AML-193 (cell line): ENCODE data around the gene CNPY2.
A peak's percentile ranks its signal among the peaks of the same experiment; 100 is the strongest.
"Not testable (repeated sequence)": the region's sequence is repeated elsewhere in the genome, so short reads cannot be mapped to it uniquely, and the experiment has no call there.

ENCODE experiments used
- DNase-seq, 2 experiments: peaks; one replicate each; lab custom pipeline; 2025; lab: John Stamatoyannopoulos, UW

The CNPY2 gene

DNA sequence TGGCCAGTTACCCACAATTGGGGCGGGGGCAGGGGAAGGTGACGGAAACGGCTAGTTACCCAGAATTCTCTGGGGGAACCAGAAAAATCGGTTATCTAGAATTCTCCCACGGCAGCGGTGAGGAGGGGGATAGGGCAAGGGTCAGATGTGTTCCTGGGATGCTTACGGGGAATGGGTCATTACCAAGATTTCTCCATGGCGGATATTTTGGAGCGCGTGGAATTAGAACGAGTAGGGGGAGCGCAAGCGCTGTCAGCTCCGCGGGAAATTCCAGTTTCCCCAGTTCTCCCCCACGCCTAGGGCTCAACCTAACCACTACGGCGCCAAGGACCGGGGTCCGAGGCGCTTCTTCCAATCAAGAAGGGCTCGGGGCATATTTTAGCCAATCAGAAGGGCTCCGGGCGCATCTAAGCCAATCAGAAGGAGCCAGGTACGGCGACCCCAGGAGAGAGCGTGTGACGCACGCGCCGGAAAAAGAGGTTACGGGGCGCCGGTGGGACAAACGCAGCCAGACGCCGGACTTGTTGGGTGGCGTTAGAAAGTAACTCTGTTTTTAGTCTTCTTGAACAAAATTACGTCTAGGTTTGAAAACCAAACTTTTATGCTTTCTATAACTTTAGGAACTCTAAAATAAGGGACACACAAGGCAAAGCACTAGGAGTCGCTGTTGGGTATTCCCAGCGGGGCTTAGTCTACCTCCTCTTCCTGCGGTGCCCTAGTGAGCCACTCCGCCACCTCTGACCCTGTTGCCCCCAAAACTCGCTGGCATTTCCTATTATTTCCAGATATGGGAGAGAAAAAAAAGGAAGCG lies 18.1 kb upstream of the CNPY2 start, which contains the start of gene PAN2:
Gene PAN2 (minus strand): TSS at position 322 of the 811 bp plus-strand sequence. CDS start 906 bp downstream, outside the sequence.
- peak; percentile 92 to 93 for DNase-seq

- peak in 1 of 2 experiments; percentile 65 for DNase-seq
These were observed 17.4 kb upstream of the CNPY2 start for GRCh38 chr12:56333197-56333678.

DNA sequence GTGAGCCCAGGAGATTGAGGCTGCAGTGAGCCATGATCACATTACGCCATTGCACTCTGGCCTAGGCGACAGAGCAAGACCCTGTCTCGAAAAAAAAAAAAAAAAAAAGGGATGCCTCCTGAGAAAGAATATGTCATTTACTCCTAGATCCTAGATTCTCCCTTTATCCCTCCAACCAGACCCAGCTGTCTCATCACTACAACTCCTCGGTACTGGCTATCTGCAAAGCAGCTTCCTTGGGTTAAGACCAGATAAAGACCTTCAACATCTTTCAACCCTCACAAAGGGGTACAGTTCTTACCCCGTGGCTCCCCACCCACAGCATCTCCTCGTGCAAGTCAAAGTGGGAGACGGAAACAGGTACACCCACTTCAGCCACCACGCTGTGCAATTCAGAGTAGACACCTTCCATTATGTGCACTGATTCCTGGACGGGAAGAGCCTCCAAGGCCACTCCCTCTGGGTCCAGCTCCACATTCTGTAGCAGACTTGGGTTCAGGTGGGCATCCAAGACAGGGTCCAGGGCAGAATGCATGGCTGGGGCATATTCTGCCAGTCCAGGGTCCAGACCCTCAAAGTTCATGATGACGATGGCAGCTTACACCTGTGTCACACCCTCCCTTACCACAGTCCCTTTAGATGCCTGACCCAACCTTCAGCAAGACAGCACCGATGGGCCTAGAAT lies 16.9 kb upstream of the CNPY2 start:
- no peak for DNase-seq

DNA sequence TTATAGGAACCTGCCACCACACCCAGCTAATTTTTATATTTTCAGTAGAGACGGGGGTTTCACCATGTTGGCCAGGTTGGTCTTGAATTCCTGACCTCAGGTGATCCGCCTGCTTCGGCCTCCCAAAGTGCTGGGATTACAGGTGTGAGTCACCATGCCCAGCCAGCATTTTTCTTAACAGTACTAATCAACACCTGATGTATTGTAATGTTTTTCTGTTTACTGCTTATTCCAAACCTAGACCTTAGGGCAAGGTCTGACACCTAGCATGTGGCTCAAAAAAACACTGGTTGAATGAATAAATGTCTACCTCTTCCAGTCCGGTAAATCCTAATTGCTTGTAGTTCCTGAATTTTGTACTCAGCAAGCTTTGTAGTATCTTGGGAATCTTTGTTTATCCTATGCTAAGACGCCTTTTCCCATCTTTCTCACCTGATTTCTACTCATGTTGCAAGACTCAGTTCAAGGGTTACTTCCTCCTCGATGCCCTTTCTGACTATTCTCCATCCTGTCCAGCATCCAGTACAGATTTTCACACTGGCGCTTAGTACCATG lies 15.2 kb upstream of the CNPY2 start:
- no peak for DNase-seq

GRCh38 chr12:56326533-56326932 lies 10.7 kb upstream of the CNPY2 start:
- DNase-seq, result no peak

DNA sequence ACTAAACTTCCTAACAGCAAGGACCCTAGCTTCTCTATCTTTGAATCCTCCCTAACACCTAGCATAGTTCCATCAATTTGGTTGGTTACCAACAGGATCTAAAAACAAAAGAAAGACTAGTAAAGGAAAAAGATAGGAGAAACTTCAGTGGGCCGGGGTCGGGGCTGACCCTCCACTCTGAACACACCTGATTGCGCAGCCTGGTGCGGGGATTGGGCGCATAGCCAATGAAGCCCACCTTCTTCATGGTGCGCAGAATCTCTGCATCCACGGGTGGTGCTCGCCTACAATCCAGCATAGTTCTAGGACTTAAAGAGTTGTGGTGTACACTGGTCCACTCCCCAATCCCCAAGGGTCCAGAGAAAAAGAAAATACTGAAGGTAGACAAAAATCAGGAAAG lies 10.3 kb upstream of the CNPY2 start:
- no peak for DNase-seq

GRCh38 chr12:56324206-56324605 lies 8.4 kb upstream of the CNPY2 start:
- no peak for DNase-seq

DNA sequence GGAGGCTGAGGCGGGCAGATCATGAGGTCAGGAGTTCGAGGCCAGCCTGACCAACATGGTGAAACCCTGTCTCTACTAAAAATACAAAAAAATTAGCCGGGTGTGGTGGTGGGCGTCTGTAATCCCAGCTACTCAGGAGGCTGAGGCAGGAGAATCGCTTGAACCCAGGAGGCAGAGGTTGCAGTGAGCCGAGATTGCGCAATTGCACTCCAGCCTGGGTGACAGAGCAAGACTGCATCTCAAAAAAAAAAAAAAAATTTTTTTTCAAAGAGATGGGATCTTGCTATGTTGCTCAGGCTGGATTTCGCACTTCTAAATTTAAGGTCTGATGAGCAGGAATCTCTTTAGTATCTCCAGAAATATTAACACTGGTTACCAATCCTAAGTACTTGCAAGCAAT lies 5.8 kb upstream of the CNPY2 start:
- not testable (repeated sequence) for DNase-seq

GRCh38 chr12:56321027-56321426 lies 5.2 kb upstream of the CNPY2 start:
- DNase-seq, result no peak

- no peak for DNase-seq
These were observed 1.9 kb upstream of the CNPY2 start for GRCh38 chr12:56317675-56318074.

DNA sequence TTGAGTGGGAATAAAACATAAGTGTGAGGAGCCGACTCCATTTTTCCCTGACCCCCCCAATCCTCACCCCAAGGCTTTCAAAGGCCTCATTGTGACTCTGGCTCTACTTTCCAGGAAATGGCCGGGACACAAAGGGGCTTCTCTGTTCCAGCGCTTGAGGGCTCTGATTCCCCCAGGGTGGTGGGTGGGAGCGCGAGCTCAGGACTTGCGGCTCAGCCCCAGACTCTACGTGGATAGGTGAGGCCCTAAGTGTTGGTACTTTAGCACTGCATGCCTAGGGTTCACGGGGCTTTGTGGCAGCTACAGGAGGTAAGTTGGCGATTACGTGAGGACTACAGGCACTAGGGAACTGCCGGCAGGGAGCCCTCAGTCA lies 553 bp downstream of the CNPY2 start:
- no peak for DNase-seq

GRCh38 chr12:56311003-56311402 lies 4.8 kb downstream of the CNPY2 start:
- DNase-seq, result no peak

DNA sequence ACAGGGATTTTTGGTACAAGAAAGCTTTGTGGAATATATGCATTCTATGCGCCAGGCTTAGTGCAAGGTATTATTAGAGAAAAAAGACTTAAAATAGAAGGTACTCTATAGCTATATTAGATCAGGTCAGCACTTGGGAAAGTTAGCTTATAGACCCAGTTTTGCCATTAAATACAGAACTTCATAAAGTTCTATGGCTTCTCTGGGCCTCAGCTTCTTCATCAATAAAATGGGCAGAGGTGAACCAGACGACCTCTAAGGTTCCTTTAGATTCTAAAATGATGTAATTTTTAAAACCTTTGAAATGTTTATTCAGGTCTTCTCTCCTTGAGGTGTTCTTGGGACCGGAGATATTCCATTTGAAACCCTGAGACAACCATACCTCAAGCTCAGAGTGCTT lies 7.1 kb downstream of the CNPY2 start:
- DNase-seq, result no peak

GRCh38 chr12:56307221-56307965 lies 8.4 kb downstream of the CNPY2 start:
- DNase-seq, result no peak

DNA sequence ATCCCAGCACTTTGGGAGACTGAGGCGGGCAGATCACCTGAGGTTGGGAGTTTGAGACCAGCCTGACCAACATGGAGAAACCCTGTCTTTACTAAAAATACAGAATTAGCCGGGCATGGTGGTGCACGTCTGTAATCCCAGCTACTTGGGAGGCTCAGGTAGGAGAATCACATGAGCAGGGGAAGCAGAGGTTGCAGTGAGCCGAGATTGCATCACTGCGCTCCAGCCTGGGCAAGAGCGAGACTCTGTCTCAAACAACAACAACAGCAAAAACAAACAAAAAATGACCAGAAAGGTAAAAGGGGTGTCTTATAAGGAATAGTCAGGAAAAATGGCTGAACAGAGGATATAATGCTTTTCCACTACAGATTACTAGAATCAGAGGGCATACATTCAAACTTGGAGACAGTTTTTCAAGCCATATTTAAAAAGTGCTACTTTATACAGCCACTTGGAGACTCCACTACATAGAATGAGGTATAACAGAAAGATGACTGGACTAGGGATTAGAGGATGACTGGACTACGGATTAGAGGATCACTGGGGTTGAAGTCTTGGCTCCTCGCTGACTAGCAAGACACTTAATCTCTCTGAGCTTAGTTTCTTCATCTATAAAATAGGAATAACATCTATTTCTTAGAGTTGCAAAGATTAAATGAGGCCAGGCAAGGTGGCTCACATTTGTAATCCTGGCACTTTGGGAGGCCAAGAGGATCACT lies 10.8 kb downstream of the CNPY2 start:
- DNase-seq, result no peak

- no peak for DNase-seq
These were observed 11.5 kb downstream of the CNPY2 start for GRCh38 chr12:56304276-56304675.

GRCh38 chr12:56300644-56301464 lies 14.9 kb downstream of the CNPY2 start:
- no peak for DNase-seq

GRCh38 chr12:56299853-56300643 lies 15.7 kb downstream of the CNPY2 start, which contains the start of gene CS:
Gene CS, minus strand, starts transcription at chr12:56300330. Its CDS starts 129 bp downstream, at chr12:56300201.
- DNase-seq, result peak; percentile 97 to 98

DNA sequence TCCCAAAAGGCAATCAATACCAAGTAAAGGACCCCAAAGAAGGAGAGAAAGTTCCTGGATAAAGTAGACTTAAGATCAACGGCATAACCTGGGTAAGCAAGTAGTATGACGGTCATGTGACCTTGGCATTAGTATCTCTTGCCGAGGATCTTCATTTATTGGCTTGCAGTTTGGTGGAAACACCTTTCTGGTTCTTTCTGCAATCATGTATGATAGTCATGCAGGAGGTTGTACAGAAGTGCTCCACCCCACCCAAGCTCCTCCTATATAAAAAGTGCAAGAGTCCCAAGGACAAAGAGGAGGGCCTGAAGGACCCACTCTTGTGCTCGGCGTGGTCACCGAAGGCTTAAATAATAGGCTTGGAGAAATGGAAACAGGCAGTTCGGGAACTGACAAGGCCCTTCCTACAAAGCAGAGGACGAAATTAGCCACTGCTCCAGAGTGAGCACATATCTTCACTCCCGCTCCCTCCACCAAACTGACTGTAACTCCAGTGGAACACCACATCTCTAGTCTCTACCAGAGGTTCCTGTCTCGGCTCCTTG lies 16.4 kb downstream of the CNPY2 start:
- DNase-seq, result peak in 1 of 2 experiments; percentile 16
